GM21717 (cell line): ENCODE measurements around the gene NR4A1.

ENCODE experiments used
- ATAC-seq: cut with Tn5 transposase; IDR thresholded peaks from one replicate; pipeline ENCODE4 v1.9.1; 2021; ENCODE audit warnings: mild to moderate bottlenecking, moderate library complexity; ENCODE audit not compliant: unreplicated experiment

NR4A1 gene

DNA sequence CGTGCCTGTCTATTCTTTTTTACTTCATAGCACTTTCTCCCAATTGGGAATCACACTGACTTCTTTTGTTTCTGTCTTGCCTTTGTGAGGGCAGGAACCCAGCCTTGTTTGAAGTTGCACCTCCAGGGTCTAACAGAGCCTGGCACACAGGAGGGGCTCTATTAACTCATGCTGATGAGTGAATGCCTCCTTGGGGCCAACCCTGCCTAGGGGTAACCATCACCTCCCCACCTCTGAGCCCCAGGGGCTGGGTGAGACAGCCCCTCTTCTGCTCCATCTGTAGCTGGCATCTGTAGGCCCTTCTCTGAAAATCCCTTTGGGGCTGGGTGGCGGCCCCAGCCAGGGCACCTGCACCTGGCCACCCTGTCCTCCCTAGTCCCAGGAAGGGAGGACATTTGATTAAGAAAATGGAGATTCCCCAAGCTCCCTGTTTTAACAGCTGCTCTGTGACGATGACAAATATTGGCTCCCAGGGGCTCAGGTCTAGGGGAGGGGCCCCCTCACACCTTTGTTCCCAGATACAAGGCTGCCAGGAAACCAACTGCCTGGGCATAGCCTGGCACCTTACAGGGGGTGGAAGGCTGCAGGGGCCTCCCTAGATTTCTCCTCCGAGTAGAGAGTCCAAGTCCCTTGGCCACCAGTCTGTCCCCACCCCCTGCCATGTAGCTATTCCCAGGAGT lies 32.7 kb upstream of the NR4A1 start:
- no peak for ATAC-seq

- no peak for ATAC-seq
Observed at GRCh38 chr12:52019113-52019770, 32.0 kb upstream of the NR4A1 start.

- no peak for ATAC-seq
Observed at GRCh38 chr12:52020539-52021336, 30.5 kb upstream of the NR4A1 start.

- ATAC-seq, result no peak
Observed at GRCh38 chr12:52022841-52023181, 28.4 kb upstream of the NR4A1 start.

DNA sequence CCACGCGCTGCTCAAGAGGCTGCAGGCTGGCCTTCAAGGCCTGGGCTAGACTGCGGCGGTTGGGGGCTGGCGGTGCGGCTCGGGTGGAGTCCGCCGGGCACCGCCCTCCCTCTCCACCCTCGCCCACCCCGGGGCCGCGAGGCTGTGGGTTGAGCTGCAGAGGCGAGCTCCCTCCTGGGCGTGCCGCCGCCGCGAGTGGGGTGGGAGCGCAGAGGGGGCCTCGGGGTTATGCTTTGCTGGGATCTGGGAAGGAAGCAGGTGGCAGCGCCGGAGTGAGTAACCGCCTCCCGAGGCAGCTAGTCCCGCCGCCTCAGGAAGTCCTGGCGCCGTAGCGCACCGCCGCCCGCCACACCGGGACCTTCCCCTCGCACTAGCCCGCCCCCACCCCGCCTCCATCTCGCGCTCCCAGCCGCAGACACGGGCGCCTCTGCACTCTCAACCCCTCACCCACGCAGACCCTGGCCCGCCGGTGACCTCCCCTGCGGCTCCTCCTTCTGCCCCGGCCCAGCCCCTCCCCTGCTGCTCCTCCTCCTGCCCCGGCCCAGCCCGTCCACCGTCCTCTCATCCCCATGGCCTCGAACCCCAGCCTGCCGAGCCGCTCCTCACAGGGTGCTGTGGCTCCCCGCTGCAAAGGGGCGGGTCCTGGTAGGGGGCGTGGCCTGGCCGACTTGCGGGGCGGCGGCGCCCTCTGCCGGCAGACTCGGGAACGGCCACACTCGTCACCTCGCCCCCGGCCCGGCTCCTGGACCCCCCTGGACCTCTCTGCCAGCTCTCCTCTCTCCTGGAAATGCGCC lies 27.9 kb upstream of the NR4A1 start:
- no peak for ATAC-seq

DNA sequence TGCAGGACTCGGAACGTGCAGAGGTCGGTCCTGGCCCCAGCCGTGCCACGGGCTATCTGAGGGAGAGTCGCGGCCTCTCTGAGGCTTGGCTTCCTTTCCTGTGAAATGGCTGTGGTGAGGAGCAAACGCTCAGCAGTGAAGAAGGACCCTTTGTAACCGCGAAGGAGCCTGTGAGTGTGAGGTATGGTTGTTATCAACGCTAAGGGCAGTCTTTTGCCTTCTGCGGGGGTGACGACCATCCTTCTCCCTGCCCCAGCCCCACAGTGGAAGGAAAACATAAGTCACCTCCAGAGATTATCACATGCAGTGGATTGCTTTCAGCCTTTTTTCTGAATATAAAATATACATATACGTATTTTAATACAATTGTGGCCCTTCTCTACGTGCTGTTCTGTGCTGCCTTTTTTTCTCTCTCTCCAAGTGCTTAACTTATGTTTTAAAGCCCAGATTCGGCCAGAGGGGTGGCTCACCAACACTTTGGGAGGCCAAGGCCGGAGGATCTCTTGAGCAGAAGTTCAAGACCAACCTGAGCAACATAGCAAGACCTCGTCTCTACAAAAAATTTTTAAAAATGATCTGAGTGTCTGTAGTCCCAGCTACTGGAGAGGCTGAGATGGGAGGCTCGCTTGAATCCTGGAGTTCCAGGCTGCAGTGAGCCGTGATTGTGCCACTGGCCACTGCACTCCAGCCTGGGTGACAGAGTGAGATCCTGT lies 27.1 kb upstream of the NR4A1 start:
- no peak for ATAC-seq

DNA sequence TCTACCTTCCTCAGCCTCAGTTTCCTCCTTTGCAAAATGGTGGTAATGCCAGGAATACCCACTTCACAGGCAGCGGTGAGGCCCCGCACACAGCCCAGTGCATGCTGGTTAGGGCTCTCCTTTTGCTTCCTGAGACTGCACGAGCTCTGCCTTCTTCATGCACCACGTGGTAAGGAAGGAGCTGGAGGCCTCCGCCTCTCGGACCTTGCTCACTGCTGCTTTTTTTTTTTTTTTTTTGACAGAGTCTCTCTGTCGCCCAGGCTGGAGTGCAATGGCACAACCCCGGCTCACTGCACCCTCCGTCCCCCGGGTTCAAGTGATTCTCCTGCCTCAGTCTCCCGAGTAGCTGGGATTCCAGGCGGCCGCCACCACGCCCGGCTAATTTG lies 26.4 kb upstream of the NR4A1 start:
- no peak for ATAC-seq

DNA sequence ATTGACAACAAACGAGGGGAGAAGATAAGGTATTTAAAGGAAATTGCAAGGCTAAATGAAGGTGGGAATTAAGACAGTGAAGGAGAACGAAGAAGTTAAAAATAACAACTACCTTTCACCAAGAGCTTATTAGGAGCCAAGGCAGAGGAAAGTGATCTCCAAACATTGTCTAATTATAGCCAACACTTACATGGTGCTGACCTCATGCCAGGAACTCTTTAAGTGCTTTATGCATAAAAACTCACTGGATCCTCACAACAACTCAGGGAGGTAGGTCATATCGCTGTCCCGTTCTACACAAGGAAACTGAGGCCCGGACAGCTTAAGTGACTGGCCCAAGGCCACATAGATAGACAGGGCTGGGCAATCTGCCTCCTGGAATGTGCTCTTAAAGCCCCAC lies 25.0 kb upstream of the NR4A1 start:
- ATAC-seq, result no peak

DNA sequence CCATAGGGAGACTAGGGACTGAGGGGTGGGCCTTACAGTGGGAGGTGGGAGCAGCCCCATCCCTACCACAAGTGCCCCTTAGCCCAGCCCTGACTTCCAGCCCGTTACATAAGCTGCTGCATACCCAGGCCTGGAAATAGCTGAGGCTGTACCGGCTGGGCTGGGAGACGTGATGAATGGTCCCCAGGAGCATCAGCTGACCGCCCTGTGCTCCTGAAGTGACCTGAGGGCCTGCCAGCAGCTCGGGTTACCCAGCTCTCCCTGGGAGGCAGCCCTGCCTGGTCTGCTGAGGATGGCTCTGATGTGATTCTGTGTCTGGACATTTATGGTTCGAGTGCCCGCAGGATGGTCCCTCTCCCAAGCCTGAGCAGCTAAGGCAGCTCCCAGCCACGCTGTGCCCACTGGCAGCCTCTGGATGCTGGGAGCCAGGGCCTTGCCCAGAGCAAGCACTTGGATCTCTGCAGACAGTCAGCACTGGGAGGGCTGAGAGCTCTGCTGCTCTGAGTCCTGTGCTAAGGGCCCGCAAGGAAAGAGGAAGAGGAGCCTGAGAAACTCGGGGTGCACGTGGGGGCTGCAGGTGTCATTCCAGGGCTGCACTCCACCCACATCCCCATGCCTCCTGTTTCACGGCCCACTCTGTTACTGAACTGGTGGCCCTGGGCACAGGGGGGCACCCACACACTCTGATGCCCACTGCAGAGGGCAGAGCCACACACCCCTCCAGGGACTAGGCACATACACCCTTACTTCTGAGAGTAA lies 24.0 kb upstream of the NR4A1 start:
- ATAC-seq, result no peak

GRCh38 chr12:52029685-52030084 lies 21.6 kb upstream of the NR4A1 start:
- no peak for ATAC-seq

DNA sequence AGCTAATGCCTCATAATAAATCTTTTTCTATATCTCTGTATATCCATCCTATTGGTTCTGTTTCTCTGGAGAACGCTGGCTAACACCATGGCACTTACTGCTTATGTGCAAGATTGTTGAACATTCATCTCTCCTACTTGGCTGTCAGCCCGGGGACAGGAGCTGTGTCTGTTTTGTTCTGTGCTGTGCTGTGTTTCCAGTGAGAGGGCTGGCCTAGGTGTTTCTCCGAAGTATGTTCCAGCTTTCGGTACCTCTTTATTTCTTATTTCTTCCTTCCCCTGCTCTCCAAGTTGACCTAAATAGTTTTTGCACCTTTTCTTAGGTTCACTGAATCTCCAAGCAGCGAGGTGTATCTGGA lies 18.8 kb upstream of the NR4A1 start:
- ATAC-seq, result no peak

DNA sequence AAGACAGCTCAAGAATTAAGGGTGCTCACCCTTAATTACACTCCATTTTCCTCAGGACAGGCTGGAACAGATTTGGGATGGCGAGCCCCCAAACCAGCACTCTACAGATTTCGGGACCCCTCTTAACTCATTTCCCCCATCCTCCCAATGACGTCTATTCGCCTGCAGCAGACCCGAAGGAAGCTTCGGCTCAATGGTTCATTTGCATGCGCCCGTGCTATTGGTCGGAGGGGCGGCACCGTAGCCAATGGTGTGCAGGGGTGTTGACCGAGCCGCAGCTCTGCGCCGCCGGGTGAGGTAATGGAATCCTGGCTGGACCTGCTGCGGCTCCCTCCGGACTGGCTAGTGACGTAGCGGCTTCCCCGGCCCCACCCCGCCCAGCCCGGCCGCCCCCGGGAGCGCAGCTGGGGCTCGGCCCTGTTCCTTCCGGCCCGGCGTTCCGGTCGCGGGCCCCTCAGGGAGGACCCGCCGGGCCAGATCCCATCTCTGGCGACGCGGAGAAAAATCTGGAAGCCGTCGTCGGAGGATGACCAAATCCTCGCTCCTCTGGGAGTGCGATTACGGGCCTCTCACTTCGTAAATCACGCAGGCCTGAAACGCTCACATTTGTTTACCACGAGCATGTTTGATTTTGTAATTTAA lies 18.3 kb upstream of the NR4A1 start:
- ATAC-seq, result peak; percentile 87

- ATAC-seq, result no peak
Observed at GRCh38 chr12:52033446-52034140, 17.6 kb upstream of the NR4A1 start.

DNA sequence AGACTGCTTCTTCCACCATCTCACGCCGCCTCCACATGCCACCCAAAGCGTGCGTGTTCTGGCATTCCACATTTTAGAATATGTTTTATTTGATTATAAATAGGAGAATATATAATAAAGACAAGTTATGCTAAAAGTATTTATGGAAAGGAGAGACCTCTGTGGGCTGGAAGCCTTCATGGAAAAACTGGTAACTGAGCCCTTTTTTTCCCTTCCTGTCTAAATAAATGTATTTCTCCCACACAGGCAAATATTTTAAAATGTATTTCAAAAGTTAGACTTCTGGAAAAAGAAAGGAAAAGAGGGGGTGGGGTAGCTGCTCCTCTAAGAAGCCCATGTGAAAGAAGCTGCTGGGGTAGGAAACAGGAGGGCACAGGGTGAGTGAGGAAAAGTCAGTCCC lies 16.1 kb upstream of the NR4A1 start:
- ATAC-seq, result no peak

- ATAC-seq, result no peak
Observed at GRCh38 chr12:52035926-52036325, 15.3 kb upstream of the NR4A1 start.

DNA sequence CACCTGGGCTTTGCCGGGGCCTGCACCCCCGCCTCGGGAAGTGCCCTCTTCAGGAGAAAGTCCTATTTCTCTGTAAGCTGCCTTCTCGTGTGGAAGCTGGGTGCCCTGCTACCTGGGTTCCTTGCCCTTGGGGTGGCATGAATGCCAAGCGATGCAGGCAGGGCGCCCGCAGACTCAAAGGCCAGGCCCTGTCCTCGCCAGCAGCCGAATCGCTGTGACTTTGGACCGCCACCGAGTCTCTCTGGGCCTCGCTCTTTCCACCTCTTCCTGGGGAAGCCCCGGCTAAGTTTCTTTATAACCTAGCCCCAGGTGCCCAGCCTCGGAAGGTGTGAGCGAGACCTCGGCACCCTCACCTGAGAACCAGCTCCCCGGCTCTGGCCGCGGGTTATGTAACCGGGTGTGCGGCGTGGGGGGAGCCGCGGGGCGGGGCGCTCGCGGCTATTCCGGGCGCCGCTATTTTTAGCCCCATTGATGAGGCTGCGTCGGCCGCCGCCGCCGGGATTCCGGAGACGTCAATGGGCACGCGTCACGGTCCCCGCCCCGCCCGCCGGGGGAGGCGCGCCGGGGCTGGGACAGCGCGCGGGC lies 14.6 kb upstream of the NR4A1 start:
- no peak for ATAC-seq

- ATAC-seq, result no peak
Observed at GRCh38 chr12:52037248-52037861, 13.9 kb upstream of the NR4A1 start.

- no peak for ATAC-seq
Observed at GRCh38 chr12:52038447-52038846, 12.8 kb upstream of the NR4A1 start.
